Amniotic stem cell (primary cell): ENCODE data around the gene WAPL.

Experiments
- DNase-seq: peaks from one replicate; lab custom pipeline; 2025; lab: John Stamatoyannopoulos, UW

Gene WAPL

GRCh38 chr10:86387178-86387794 lies 134.3 kb downstream of the WAPL start:
- no peak for DNase-seq

- no peak for DNase-seq
Observed at GRCh38 chr10:86385806-86386205, 135.8 kb downstream of the WAPL start.
